Myometrial cell (primary cell): ENCODE measurements around the gene TRMT112. TPM values are rescaled to one million over a fixed set of nuclear protein-coding genes. Genes with fewer than 3 reads are reported as not detected.

Source experiments
- total RNA-seq: library from RNA; depleted of rRNA; stranded (reverse); fragments of >200 nt; gene quantifications from 2 replicates; pipeline ENCODE4 v1.2.3, GENCODE V29; 2015

Gene TRMT112
- total RNA-seq, result 360 and 392 TPM in 2 replicates

DNA sequence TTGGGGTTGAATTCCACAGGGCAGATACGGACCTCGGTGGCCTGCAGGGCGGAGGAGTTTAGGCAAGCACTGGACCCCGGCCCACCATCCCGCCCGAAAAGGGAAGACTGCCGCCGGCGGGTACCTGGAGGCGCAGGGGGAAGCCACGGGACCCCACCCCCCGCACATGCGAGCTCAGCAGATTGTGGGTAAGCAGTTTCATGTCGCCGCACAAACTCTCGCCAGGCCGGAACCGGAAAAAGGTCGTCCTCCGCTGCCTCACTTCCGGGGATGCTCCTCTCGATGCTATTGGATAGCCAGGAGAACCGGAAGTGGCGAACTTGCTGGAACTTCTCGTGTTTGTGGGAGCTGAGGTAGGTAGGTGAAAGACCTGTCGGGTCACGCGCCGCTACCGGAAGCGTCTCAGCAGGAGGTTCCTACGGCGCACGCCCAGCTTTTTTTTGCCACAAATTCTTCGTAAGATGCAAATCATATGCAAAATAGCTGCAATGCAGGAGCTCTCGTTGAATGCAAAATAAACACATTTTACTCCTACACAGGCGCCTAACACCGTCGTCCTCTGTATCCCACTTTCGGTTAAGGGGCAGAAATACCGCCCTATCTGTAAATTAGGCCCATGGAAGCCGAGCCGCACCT lies at the start of gene TRMT112:
TRMT112 (minus strand) TSS at position 235 of the 636 bp plus-strand sequence; CDS start at position 202, 33 bp downstream.

DNA sequence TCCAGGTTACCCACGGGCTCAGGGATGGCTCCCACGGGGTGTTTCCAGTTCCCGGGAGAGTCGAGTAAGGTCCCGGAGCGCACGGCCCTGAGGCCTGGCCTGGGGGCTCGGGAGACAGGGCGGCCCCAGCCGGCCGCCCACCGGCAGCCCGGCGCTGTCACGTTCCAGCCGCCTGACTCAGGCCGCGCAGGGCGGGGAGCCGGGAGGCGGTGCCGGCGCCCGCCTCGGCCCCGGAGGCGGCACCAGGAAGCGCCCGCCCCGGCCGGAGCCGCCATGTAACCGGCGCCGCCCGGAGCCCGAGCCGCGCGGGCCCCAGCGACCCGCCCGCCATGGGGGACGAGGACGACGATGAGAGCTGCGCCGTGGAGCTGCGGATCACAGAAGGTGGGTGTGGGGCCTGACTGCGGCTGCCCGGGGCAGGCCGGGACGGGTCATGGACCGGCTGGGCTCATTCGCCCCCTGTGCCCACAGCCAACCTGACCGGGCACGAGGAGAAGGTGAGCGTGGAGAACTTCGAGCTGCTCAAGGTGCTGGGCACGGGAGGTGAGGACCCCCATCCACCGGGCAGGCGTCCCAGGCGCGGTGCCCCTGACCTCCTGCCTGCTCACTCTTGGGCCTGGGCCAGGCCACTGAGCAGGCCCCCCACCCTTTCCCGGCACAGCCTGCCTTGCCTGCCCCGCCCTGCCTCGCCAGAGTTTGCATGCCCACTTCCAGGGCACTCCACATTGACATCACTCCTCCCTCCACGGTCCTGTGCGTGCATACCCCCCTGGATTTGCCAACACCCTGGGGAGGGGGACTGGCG lies 41.8 kb upstream of the TRMT112 start, which contains the start of gene RPS6KA4:
RPS6KA4 (plus strand) TSS at position 256 of the 805 bp plus-strand sequence; CDS start at position 330, 74 bp downstream.

DNA sequence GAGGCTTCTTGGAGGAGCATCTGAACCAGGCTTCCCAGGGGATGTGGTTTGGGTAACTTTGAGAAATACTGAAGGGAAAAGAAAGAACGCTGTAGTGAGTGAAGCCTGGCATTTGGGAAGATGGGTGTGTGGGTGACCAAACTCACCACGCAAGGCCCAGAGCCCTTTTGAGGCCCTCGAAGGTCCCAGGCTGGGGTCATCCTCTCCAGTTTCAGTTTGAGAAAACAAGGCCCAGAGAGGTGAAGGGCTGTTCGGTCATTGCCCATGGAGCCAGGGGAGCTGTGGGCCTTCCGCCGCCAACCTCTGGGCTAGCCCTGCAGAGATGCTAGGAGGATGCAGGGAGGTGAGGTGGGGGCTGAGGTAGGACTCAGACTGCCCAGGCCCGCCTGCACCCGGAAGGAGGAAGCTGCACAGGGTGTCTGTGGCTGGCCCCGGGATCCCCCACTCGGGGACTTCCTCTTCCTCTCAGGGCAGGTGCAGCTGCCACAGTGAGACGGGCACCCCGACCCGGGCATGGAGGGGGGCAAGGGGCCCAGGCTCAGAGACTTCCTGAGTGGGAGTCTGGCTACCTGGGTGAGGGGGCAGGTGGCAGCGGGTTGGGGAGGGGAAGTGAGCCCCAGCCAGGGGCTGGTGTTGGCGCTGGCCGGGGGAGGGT lies 22.5 kb upstream of the TRMT112 start, which contains the start of gene CCDC88B:
CCDC88B (plus strand) TSS at position 451 of the 655 bp plus-strand sequence; CDS start at position 514, 63 bp downstream.

DNA sequence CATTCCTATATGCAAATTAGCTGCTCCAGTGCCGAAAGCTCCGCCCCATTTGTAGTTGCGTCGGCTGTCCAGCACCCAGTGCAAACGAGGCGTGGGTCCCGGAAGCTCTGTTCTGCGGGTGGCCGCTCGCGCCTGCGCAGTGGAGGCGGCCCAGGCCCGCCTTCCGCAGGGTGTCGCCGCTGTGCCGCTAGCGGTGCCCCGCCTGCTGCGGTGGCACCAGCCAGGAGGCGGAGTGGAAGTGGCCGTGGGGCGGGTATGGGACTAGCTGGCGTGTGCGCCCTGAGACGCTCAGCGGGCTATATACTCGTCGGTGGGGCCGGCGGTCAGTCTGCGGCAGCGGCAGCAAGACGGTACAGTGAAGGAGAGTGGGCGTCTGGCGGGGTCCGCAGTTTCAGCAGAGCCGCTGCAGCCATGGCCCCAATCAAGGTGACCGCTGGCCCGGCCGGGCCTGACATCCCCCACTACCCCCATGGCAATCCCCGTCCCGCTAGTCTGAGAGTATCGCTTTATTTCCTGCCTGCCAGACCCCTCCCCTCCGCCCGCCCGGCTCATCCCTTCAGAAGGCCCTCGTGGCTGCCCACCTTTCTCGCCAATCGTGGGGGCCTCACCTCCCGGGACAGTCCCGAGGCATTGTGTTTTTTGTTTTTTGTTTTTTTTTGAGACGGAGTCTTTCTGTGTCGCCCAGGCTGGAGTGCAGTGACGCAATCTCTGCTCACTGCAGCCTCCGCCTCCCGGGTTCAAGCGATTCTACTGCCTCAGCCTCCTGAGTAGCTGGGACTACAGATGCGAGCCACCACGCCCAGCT lies 804 bp upstream of the TRMT112 start, which contains the start of gene PRDX5:
PRDX5 (plus strand) TSS at position 161 of the 805 bp plus-strand sequence; CDS start at position 256, 95 bp downstream.

DNA sequence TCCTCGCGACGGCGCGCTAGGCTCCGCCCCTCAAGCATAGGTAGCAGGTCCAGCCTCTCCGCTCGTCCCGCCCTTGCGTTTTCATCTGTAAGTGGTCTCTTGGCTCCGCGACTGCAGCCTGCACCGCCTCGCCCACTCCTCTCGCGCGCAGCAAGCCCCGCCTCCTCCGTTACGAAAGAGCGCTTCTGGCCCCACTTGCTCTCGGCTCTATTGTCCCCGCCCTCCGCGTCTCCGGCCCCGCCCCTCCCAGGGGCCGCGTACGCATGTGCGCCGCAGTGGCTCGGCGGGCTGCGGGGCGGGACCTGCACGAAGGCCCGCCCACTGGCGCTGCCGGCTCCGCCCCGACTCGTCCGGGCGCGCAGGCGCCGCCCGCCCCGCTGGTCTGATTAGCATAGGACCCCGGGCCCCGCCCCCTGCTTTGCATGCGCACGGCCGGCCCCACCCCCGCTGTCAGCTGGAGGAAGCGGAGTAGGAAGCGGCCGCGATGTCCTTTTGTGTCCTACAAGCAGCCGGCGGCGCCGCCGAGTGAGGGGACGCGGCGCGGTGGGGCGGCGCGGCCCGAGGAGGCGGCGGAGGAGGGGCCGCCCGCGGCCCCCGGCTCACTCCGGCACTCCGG lies 12.2 kb downstream of the TRMT112 start, which contains the start of gene ESRRA:
ESRRA (plus strand) TSS at position 450 of the 616 bp plus-strand sequence. CDS start 1,656 bp downstream, outside the sequence.

DNA sequence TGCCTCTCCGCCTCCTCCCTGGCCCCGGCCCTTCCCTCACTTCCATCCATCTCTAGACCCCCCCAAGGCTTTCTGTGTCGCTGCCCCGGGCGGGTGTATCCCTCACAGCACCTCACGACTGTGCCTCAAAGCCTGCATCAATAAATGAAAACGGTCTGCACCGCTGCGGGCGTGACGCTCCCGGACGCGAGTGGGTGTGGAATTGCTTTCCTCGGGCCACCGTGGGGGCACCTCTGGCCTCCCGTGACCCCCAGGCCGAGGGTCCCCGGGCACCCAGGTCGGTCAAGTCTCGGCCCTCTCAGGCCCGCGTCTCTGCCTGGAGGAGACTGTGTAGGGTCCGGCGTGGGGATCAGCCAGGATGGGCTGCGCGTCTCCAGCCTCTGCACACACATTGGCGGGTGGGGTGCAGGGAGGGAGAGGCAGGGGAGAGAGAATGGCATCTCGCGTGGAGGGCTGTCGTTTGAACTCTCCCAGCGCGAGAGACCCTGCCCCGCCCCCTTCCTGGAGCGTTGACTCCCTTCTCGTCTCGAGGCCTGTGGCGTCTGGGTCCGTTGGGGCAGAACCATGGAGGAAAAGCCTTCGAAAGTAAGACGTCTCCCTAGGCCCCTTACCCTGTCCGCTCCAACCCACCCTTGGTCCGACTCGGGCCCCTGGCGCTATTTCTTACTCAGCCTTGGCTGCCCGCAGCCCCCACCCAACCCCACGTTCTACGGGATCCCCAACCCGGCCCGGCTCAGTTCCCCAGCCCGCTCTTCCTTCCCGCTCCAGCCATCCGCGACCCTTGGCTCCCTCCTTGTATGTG lies 17.3 kb downstream of the TRMT112 start, which contains the start of gene CATSPERZ:
CATSPERZ (plus strand) TSS at position 512 of the 802 bp plus-strand sequence; CDS start at position 565, 53 bp downstream.

DNA sequence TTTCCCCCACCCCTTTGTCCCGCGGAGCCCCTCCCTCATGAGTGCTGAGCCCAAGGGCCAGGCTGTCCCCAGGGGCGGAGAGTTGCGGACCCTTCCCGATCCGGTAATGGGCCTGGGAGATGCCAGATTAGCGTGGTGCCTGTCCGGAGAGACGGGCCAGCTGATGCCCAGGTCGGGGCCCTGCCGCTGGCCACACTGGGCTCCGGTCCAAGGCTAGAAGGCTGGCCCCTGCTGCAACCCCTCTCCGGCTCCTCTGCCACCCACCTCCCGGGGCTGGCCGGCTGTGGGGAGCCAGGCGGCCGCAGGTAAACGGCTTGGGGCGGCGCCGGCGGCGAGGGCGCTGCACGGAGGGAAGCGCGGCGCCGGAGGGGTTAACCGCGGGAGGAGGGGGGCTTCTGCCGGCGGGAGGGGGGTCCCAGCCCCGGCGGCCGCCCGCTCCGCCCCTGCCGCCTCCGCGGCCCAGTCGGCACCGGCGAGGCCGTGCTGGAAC lies 26.1 kb downstream of the TRMT112 start, which contains the start of gene KCNK4:
KCNK4 (plus strand) TSS at position 41 of the 490 bp plus-strand sequence. CDS start 1,717 bp downstream, outside the sequence.

DNA sequence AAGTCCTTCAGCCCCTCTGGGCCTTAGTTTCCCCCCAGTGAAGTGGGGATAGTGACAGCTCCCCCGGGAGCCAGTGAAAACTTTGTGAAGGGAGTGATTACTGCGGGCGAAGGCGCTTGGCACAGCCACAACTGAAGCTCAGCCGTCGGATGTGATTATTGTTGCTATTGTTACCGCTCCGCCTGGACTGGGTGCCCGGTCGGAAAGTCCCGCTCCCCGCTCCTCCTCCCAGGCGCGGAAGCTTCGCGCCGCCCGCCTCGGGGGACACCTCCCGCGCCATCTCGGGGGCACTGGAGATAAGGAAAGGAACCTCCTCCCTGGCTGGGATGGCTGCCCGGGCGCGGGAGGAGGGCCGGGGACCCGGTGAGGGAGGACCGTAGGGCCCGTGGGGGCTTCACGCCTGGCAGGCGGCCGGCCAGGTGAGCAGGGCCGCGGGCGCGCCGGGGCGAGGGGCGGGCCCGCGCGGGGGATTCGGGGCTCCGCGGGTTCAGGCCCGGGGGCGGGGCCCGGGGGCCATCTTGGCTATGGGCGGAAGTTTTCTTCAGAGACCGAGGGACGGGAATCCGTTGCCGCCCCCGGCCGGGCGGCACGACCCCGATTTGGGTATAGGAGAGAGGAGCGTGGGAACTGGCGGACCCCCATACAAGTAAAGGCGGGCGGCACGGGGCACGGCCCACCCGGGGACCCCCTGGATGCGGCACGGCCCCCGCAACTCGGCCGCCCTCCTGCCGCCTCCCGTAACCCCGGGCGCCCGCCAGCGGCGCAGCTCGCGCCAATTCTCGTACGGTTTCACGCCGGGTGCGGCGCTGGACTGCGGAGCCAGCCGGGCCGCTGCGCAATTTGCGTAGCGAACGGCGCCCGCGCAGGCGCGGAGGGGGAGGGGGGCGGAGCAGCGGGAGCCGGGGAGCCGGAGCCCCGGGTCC lies 32.1 kb downstream of the TRMT112 start, which contains the start of gene GPR137:
GPR137 (plus strand) TSS at position 887 of the 923 bp plus-strand sequence. CDS start 677 bp downstream, outside the sequence.

DNA sequence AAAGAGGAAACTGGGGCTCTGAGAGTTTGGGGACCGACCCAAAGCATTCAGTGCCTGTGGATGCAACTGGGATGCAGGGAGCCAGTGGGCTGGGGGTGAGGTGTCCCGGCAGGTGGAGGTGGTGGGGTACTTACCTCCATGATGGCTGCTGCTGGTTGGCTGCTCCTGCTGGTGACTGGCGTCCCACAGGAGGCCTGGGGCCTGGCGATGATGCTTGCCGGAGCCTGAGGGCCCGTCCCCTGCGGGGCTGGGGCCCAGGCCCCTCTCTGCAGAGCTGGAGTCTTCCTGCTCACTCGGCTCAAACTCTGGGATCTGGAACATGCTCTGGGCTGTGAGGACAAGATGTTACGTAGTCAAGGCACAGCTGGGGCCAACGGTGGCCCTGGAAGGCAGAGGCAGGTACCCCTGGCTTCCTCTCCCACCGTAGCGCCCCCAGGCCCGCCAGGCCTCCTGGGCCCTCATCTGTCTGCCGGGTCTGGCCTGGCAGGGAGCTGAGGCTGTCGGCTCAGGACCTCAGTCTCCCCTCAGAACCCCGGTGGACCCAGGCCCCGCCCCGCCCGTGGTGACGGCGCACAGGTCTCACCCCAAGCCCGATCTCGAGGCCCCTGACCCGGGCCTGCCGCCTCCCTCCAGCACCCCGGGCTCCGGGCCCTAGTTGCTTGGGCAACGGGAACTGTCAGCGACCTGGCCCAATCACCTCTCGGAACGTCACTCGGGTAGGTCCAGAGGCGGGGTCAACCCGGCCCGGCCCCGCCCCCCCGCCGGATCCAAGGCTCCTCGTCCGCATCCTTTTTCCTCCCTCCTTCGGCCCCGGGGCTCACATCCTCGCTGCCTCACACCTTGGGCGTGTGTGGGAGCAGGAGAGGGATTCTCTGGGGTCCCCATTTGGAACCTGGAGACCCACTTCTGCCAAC lies 33.1 kb downstream of the TRMT112 start, which contains the start of gene BAD:
BAD (minus strand) TSS at position 618 of the 914 bp plus-strand sequence; CDS start at position 321, 297 bp downstream.

Other genes with a start within 250 kb of the TRMT112 start
- gene MACROD1, start 151.4 kb downstream of the TRMT112 start, total RNA-seq, result 9.5 and 11.9 TPM in 2 replicates
- 162 and 197 TPM in 2 replicates for gene STIP1, start 131.4 kb downstream of the TRMT112 start, total RNA-seq
- 6.7 and 7.2 TPM in 2 replicates for gene FERMT3, start 110.8 kb downstream of the TRMT112 start, total RNA-seq
- gene TRPT1, start 91.4 kb downstream of the TRMT112 start, total RNA-seq, result 53.6 and 65.7 TPM in 2 replicates
- 82.2 and 116 TPM in 2 replicates for gene NUDT22, start 91.3 kb downstream of the TRMT112 start, total RNA-seq
- gene DNAJC4, start 87.0 kb downstream of the TRMT112 start, total RNA-seq, result 9.2 and 10.7 TPM in 2 replicates
- 25.0 and 29.7 TPM in 2 replicates for gene VEGFB, start 83.0 kb downstream of the TRMT112 start, total RNA-seq
- gene FKBP2, start 76.5 kb downstream of the TRMT112 start, total RNA-seq, result 89.9 and 101 TPM in 2 replicates
- gene PPP1R14B, start 70.6 kb downstream of the TRMT112 start, total RNA-seq, result 249 and 269 TPM in 2 replicates
- 39.7 and 44.1 TPM in 2 replicates for gene PLCB3, start 66.0 kb downstream of the TRMT112 start, total RNA-seq
- gene BAD, start 32.9 kb downstream of the TRMT112 start, total RNA-seq, result 77.8 and 124 TPM in 2 replicates
- 9.9 and 23.9 TPM in 2 replicates for gene GPR137, start 31.7 kb downstream of the TRMT112 start, total RNA-seq
- 0.35 TPM in 1 of 2 replicates, not detected in the other for gene KCNK4, start 26.3 kb downstream of the TRMT112 start, total RNA-seq
- gene CATSPERZ, start 17.2 kb downstream of the TRMT112 start, total RNA-seq, result not detected in 2 replicates
- 21.0 and 31.5 TPM in 2 replicates for gene ESRRA, start 12.0 kb downstream of the TRMT112 start, total RNA-seq
- gene PRDX5, start 562 bp upstream of the TRMT112 start, total RNA-seq, result 405 and 406 TPM in 2 replicates
- gene CCDC88B, start 22.6 kb upstream of the TRMT112 start, total RNA-seq, result 1.2 and 5.5 TPM in 2 replicates
- 60.1 and 60.8 TPM in 2 replicates for gene RPS6KA4, start 41.6 kb upstream of the TRMT112 start, total RNA-seq
- not detected in 2 replicates for gene SLC22A11, start 238.4 kb upstream of the TRMT112 start, total RNA-seq